NCI-H2227 treated with DMSO at 0.1 percent for 48 hours (cell line): ENCODE measurements around the gene NR5A1.

Experiments
- DNase-seq: peaks from one replicate; lab custom pipeline; 2025; lab: John Stamatoyannopoulos, UW

NR5A1 gene

DNA sequence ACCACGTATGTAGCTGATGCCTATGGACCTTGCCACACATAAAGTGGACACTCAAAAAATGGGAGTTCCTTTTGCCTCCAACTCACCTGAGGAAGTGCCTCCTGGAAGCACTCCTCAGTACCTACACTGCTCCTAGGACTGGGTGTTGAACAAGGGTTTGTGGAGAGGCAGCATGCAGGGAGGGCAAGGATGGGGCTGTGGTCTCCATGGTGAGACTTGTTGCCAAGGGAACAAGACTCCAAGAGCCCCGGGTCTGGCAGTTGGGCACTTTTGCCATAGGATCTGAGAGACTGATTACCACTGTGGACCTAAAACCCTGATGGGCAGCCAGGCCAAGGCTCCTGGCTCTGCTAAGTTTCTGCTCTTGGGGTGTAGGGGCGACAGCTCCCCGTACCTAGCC, 6.9 kb upstream of the NR5A1 start:
- DNase-seq = no peak

DNA sequence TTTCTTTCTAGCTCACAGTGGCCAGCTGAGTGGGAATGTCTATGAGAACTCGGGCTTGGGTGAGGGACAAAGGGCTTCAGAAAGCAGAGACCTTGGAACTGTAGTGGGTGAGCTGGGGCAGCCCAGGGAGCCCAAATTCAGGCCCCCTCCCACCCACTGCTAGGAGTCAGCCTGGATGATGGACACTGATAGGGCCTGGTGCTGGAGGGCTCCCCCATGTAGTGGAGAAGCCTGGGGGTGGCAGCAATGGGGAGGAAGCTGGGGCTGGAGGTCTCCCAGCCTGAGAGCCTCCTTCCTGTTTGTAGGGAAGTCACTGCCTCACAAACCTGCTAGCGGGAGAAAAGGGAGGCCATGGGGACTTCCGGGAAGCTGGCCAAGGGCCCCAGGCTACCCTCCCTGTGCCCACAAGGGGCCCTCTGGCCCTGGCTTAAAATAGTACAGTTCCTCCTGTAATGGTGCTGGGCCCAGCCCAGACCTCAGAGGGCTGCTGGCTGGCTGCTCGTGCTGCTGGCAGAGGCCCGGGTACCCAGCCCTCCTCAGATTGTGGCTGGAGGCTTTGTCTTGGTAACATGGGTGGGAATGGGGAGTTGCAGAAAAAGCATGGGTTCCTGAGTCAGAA, 6.3 kb upstream of the NR5A1 start:
- DNase-seq = no peak

GRCh38 chr9:124512806-124513204, 5.6 kb upstream of the NR5A1 start:
- no peak for DNase-seq

DNA sequence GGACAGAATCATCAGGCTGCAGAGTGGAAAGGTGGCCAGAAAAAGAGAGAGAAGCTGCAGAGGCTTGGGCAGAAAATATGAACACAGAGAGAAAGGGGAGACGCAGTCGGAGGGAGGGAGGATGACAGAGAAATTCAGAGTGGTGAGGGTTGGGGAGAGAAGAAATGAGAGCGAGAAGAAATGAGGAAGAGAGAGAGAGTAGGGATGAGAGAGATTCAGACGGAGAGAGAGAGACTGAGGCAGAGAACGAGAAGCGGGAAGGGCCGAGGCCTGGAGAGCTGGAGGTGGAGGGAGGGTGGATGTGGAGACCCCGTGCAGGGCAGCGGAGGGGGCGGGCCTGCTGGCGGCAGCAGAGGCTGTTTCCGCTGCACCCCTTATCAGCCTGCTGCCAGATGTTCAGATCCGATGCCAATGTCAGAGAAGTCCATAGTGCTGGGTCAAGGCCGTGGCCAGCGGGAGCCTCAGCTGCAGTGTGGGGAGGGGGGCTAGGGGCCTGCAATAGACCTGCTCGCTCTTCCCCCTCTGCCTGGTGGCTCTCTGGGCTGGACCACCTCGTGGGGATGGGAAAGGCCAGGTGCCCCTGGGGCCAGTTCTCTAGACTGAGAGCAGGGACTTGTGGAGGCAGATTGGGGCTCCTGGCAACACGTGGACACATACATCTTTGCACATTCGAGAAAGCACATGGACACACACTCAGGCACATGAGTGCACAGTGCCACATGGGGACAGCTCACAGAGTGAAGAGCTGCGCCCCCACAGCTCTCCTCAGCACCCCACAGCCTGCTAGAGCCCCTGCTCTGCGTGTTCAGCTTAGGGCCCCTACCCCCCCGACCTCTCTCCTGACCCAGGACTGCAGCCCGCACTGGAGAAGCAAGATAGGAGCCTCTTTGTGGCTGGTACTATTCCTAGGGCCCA, 4.9 kb upstream of the NR5A1 start:
- DNase-seq = no peak

DNA sequence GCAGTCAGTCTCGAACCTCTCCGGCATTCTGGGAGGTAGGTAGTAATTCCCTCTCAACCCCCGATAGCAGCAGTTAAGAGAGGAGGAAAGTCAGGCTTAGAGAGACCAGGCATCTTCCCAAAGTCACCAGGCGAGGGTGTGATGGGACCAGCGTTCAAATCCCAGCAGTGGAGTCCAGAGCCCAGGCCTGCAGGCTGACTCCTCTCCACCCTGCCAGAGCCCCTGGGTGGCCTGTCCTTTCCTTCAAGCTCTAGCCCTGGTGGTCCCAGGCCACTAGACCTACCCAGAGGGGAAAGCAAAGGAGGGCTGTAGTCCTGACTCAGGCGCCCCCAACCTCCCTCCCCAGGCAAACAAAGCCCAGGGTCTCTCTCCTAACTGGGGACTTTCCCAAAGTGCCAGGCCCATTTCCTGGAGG, 4.2 kb upstream of the NR5A1 start:
- DNase-seq = no peak

DNA sequence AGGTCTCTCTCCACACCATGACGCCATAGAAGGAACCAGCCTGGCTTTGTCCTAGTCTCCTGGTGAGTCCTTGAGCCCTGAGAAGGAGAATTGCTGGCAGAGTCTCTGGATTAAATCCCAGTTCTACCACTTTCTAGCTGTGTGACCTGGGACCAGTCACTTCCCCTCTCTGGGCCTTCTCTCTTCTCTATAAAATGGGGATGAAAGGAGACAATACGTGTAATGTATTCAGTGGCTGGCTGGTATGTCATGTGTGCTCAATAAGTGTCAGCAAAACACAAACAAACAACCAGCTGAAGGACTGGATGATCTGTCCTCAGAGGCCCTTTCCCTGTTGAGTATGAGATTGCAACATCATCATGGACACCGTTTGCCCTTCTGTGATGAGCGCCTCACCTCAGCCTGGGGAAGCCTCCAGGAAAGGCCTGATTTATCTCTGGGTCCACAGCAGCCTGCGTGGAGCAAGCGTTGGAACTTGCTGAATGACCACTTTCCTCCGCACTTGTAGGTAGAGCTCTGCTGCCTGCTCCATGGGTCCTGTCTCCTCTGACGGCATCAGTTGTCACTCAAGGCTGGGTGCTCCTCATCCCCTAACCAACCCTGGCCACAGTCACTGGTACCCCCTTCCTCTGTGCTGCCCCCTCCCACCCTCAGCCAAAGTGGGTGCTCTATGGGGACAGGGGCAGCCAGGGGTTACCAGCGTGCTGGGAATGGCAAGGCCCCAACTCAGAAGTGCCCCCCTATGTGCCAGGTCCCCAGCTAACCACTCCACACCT, 3.6 kb upstream of the NR5A1 start:
- no peak for DNase-seq

GRCh38 chr9:124507880-124508423, 753 bp upstream of the NR5A1 start:
- DNase-seq = no peak

DNA sequence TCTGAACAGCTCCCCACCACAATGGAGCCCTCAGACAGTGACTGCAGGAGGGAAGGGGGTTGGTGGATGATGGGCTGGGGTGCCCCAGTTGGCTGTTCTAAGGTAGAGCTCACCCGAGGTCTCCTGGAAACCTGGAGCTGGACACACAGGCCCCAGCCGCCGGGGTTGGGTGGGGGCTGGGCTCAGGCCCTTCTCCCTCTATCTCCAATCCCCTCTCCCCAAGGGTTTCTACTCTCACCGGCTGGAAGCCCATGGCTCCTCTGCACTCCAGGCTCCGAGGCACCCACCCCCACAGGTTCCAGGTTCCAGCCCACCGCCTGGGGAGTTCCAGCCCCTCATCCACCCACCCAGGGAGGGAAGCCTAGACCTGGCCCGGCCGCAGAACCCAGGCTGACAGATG, 766 bp downstream of the NR5A1 start:
- no peak for DNase-seq

DNA sequence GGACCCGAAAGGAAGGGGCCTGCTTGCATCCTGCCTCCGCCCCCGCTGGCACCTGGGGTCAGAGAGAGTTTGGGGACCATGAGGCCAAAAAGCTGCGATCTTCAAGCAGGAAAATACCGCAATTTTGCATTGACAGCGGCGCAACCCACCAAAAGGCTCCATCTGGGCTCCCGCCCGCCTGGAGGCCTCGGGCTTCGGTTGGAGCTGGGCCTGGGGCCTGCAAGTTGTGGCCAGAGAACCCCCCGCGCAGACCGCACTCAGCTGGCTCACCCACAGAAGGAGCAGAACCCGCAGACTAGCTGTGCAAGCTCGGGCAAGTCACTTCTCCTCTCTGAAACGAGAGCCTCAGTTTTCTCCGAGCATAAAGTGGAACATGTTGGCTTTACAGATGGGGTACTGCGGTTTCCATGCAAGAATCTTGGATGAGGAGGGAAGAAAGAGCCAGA, 1.3 kb downstream of the NR5A1 start:
- no peak for DNase-seq

DNA sequence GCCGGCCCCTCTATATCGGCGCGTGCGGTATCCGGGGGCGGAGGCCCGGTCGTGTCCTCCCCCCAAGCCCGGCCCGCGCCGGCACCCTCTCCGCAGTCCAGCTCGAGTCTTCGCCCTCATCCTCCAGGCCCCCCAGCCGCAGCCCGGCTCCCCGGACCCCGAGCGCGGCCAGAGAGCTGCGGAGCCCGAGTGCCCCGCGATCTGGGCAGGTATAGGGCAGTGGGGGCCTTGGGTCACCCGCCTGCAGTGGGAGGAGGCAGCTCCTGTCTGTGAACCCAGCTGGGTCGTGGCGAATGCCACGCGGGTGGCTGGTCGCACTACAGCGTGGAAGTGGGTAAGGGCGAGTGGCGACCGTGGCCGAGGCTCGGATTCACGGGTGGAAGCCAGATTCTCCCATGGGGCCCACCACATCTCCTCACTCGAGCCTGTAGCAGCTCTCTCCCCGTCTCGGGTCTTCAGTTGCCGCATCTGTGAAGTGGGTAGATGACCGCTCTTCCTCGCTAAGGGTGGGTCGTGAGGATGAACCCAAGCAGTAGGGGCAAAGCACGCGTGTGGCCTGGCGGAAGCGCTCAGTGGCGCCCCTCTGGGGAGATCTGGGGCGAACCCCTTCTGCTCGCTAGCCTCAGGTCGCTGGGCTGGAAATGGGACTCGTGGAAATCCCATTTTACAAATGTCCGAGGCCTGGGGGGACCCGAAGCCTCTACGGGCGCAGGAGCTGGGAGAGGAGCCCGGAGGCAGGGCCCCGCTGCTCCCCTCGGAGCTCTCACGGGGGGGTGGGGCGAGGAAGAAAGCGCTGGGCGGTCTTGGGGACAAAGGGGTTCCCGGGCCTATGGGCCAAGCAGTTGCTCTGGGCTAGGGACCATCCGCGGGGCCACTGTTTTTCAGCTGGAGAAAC, 1.9 kb downstream of the NR5A1 start:
- DNase-seq = no peak

DNA sequence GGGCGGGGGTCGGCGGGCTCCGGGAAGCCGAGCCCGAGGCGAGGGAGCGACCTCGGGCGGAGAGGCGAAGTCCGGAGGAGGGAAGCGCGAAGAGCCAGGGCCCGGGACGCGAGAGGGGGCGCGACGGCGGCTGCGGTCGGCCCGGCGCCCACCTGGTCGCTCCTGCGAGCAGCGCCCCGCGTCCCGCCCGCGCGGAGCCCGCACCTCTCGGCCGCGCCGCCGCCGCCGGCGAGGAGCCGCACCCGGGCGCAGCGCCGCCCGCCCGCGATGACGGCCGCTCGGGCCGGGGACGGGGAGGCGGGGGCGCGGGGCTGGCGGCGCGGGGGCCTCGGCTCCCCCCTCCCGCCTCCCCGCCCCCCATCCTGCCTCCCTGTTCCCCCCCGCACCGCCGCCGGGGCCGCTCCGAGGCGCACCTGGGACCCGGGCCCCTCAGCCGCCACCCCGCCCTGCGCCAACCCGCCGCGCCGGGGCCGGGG, 2.6 kb downstream of the NR5A1 start:
- no peak for DNase-seq

DNA sequence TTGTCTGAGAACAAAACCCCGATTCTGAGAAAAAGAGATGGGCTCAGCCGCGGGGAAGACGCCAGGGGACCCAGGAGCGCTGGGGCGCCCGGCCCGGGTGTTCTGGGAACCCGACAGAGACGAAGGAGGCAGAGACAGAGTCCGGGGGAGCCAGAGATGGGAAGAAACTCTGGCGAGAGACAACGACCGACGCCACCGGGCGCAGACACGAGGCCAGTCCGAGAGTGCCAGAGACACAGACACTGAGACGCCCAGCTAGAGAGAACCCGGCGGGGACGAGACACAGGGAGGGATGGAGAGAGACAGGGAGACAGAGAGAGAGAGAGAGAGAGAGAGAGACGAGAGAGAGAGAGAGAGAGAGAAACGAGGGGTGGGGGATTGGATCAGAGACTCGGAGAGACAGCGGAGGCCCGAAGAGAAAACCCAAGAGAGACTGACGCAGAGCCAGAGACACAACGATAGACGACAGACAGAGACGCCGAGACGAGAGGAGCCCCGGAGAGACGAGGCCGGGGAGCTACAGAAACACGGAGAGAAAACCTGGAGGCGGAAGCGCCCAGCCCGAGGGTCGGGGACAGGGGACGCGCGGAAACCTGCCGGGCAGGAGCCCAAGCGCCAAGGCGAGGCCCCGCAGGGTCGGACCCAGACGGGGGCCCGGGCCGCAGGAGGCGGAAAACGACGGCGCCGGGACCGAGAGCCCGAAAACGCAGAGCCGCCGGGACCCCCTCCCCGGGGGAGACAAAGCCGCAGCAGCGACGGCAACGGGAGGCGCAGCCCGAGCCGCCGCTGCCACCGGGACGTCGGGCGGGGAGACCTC, 3.3 kb downstream of the NR5A1 start:
- no peak for DNase-seq

DNA sequence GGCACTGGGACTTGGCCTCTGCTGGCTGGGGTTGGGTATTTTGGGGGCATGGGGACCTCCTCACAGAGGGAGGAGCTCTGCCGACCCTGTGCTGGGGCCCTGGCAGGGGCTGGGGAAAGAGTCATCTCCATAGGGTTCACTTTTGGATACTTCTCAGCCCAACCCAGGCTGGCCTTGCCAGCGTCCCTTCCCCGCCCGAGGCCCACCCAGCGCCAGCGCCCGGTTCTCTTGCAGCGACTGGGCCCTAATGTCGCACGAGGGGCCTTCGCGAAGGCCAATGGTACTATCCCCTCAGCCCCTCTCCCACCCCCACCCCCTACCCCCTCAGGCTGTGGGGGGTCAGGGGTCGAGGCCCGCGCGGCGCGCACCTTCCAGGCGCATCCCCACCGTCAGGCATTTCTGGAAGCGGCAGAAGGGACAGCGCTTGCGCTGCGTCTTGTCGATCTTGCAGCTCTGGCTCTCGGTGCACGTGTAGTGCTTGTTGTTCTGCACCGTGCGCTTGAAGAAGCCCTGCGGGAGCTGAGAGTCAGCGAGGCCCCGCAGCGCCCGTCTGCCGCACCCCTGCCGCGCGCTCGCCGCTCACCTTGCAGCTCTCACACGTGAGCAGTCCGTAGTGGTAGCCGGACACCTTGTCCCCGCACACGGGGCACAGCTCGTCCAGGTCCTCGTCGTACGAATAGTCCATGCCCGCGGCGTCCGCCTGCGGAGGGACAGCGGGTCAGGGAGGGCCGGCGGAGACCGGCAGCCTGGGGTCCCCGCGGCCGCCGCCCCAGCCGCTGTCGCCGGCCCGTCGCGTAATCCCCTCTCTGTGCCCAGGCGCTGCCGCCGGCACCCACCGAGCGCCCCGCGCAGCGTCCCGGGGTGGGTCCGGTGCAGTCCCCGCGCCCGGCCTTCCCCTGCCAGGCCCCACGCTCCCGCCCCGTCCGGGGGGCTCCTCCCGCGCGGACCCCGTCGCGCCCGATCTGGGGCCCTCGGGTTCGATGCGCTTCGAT, 4.2 kb downstream of the NR5A1 start:
- no peak for DNase-seq

DNA sequence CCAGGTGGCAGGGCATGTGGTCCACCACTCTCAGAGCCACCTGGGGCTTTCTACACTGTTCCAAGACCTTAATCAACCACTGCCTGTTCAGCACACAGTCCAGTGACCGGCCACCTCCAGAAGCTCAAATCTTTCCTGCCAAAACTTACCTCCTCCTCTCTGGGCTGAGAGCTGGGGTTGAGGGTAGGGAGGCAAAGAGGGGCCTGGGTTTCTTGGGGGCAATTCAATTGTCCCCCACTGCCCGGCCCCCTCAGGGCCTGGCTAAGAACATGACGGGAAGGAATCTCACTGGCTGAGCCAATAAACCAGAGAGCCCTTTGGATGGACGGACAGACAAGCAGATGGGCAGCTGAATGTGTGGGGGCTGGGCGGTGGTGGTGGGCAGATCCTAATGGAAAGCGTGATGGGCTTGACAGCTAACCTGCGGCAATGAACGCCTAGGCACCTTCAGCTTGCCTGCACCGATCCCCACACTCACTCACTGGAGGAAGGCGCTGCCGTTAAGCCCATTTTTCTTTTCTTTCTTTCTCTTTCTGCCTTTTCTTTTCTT, 5.4 kb downstream of the NR5A1 start:
- no peak for DNase-seq

DNA sequence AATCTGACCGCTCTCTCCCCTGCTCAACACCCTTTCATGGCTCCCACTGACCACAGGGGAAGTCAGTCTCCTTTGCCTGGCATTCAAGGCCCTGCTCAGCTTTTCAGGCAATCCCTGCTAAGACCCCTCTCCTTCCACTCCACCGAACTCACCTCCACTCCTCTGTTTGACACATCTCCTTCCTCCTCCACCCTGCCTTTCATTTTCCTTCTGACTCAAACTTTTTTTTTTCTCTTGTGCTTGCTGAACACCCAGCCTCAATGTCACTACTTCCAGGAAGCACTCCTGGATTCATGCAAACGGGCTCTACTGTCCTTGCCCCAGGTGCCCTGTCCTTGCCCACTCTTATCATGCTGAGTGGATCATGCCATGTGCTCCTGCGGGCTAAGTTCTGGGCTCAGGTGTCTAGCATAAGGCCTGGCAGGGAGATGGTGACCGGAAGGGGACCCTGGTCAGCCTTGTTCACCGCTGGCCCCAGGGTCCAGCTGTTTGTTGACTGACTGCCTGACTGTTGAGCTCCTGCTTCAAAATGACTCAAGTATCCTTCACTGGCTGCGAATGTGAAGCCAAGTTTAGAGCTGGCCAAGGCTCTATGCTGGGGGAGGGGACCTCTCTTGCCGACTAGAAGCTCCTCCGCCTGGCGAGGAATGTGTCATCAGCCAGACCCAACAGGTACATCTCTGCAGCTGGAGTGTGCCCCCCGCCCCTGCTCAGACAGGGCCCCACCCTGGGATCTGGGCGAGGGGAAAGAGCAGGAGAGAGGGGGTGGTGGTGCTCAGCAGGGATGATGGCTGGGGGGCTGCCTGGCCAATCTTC, 6.2 kb downstream of the NR5A1 start:
- DNase-seq = no peak

GRCh38 chr9:124500028-124500795, 7.0 kb downstream of the NR5A1 start:
- DNase-seq = no peak

GRCh38 chr9:124499216-124499615, 8.0 kb downstream of the NR5A1 start:
- no peak for DNase-seq
